ENCODE data around the gene NDUFB2.
"Not testable (repeated sequence)": the region's sequence is repeated elsewhere in the genome, so short reads cannot be mapped to it uniquely, and the experiment has no call there.

NDUFB2 gene

DNA sequence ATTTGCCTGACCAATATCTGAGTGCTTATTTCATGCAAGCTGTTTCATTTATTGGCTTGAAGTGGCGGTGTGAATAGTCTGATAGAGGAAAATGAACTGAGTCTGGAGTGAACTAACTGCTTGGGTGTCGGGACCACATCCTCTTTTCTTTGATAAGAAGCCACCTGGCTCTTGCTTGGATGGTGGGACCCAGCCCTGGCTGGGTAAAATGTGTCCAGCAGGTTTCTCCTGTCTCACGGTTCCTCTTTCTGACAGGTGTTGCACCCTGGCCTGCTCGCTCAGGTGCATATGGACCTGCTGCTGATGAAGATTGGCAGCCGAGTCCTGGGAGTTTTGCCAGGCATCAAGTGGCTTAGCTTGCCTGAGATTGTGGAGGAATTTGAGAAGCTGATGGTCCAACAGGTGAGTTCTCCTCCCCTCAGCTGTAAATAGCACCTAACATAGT lies 22.1 kb upstream of the NDUFB2 start:
- H3K9me3 ChIP-seq, result no peaks in the 10 kb centered on the region
- H3K4me3 ChIP-seq (ENCODE audit: low read depth in 1 of 2, low read length in 1 of 2), result no peak overlapping the region
- TF ChIP-seq, protein P1, sequence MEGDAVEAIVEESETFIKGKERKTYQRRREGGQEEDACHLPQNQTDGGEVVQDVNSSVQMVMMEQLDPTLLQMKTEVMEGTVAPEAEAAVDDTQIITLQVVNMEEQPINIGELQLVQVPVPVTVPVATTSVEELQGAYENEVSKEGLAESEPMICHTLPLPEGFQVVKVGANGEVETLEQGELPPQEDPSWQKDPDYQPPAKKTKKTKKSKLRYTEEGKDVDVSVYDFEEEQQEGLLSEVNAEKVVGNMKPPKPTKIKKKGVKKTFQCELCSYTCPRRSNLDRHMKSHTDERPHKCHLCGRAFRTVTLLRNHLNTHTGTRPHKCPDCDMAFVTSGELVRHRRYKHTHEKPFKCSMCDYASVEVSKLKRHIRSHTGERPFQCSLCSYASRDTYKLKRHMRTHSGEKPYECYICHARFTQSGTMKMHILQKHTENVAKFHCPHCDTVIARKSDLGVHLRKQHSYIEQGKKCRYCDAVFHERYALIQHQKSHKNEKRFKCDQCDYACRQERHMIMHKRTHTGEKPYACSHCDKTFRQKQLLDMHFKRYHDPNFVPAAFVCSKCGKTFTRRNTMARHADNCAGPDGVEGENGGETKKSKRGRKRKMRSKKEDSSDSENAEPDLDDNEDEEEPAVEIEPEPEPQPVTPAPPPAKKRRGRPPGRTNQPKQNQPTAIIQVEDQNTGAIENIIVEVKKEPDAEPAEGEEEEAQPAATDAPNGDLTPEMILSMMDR (IDR thresholded peaks at IDR 0.05), result no peak
- H3K36me3 ChIP-seq, result peaks cover 5% of the 10 kb centered on the region
- H3K27me3 ChIP-seq, result no peaks in the 10 kb centered on the region
- H3K4me1 ChIP-seq (ENCODE audit: control insufficient read depth in 1 of 2, insufficient read depth in 1 of 2, low read depth in 1 of 2, low read length in 1 of 2), result peaks cover 19 to 29% of the 10 kb centered on the region in 2 experiments
- no peak overlapping the region for H3K27ac ChIP-seq

DNA sequence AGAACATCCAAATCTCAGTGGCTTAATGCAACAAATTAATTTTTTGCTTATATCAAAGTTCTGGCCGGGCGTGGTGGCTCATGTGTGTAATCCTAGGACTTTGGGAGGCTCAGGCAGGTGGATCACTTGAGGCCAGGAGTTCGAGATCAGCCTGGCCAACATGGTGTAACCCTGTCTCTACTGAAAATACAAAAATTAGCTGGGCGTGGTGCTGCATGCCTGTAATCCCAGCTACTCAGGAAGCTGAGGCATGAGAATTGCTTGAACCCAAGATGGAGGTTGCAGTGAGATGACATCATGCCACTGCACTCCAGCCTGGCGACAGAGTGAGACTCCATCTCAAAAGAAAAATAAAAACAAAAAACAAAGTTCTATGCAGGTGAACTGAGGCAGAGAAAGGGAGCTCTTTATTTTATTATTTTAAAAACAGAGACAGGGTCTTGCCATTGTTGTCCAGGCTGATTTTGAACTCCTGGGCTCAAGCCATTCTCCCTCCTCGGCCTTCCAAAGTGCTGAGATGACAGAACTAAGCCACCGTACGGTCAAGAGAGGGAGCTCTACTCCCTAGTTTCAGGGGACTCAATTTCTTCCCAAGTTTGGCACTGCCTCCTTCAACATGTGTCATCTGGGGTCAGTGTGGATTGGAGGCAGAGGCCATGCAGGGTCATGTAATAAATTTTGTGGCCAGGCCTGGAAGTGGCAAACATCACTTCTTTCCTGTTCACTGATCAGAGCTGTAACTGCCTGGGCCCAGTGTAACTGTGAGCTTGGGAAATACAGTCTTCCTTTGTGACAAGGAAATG lies 21.4 kb upstream of the NDUFB2 start:
- Histone ChIP-seq H3K36me3 (peaks cover 10% of the 10 kb centered on the region), H3K9me3 (no peaks in the 10 kb centered on the region), H3K27ac (no peak overlapping the region), H3K4me3 (ENCODE audit: low read depth in 1 of 2, low read length in 1 of 2) (no peak overlapping the region), H3K4me1 (ENCODE audit: control insufficient read depth in 1 of 2, insufficient read depth in 1 of 2, low read depth in 1 of 2, low read length in 1 of 2) (peaks cover 19 to 29% of the 10 kb centered on the region in 2 experiments), H3K27me3 (no peaks in the 10 kb centered on the region)
- TF ChIP-seq, protein P1 (IDR thresholded peaks at IDR 0.05), result no peak

DNA sequence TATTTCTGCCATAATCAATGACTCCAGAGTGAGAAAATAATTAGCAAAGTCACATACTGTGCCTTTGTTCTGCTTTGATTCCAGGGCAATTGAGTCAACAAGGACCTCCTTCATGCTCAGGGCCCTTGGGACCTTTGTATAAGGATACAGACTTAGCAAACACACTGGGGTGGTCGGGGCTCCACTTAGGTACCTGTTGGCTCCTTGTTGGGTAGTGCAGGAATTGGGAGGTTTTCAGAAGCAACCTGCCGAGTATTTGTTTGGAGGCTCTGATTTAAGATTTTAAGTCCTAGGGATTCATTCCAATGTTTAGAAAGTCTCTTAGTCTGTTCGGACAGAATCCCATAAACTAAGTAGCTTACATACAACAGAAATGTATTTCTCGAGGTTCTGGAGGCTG lies 20.8 kb upstream of the NDUFB2 start:
- H3K4me3 ChIP-seq (ENCODE audit: low read depth in 1 of 2, low read length in 1 of 2), result no peak overlapping the region
- H3K36me3 ChIP-seq, result peaks cover 13% of the 10 kb centered on the region
- no peaks in the 10 kb centered on the region for H3K27me3 ChIP-seq
- H3K4me1 ChIP-seq (ENCODE audit: control insufficient read depth in 1 of 2, insufficient read depth in 1 of 2, low read depth in 1 of 2, low read length in 1 of 2), result peaks cover 19 to 29% of the 10 kb centered on the region in 2 experiments
- H3K9me3 ChIP-seq, result no peaks in the 10 kb centered on the region
- TF ChIP-seq, protein P1 (IDR thresholded peaks at IDR 0.05), result no peak
- no peak overlapping the region for H3K27ac ChIP-seq

DNA sequence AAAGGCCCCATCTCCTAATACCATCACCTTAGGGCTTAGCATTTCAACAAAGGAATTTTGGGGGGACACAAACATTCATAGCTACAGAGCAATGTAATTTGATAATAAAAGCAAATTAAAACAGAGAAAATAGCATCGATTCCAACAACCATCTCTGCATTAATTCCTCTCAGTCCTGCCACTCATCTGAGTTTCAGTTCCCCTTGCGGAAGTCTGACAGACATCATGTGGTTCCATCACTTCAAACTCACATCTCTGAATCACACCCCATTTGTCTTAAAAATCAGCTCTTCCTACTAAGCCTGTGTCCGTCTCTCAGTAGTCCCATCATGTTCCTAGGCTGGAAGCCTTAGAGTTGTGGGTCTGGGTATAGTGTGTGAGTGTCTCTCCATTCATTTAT lies 20.2 kb upstream of the NDUFB2 start:
- Histone ChIP-seq H3K4me3 (ENCODE audit: low read depth in 1 of 2, low read length in 1 of 2) (no peak overlapping the region), H3K27ac (no peak overlapping the region), H3K9me3 (no peaks in the 10 kb centered on the region), H3K4me1 (ENCODE audit: control insufficient read depth in 1 of 2, insufficient read depth in 1 of 2, low read depth in 1 of 2, low read length in 1 of 2) (peaks cover 19 to 29% of the 10 kb centered on the region in 2 experiments), H3K36me3 (peaks cover 17% of the 10 kb centered on the region), H3K27me3 (no peaks in the 10 kb centered on the region)
- TF ChIP-seq, protein P1 (IDR thresholded peaks at IDR 0.05), result no peak

DNA sequence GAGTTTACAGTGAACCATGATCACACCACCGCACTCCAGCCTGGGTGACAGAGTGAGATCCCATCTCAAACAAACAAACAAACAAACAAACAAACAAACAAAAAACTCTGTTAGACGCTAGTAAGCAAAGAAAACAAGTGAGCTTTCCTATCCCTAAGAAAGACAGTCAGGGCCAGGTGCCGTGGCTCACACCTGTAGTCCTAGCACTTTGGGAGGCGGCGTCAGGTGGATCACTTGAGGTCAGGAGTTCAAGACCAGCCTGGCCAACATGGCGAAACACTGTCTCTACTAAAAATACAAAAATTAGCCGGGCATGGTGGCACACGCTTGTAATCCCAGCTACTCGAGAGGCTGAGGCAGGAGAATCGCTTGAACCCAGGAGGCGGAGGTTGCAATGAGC lies 19.6 kb upstream of the NDUFB2 start:
- not testable (repeated sequence) for H3K27ac ChIP-seq; H3K4me3 ChIP-seq (ENCODE audit: low read depth in 1 of 2, low read length in 1 of 2); H3K27me3 ChIP-seq; H3K9me3 ChIP-seq
- H3K4me1 ChIP-seq (ENCODE audit: control insufficient read depth in 1 of 2, insufficient read depth in 1 of 2, low read depth in 1 of 2, low read length in 1 of 2), result peaks cover 19 to 29% of the 10 kb centered on the region in 2 experiments
- H3K36me3 ChIP-seq, result peaks cover 22% of the 10 kb centered on the region

DNA sequence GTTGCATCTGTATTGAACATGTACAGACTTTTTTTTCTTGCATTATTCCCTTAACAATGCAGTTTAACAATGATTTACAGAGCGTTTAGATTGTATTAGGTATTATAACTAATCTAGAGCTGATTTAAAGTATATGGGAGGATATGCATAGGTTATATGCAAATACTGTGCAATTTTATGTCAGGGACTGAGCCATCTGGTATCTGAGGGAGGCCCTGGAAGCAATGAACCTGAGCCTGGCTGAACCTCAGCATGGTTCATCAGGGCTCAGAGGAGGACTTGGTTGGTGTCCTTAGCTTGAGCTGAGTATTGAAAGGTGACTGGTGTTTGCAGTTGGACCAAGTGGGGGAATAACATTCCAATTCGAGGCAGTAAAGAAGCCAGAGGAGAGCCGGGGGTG lies 19.0 kb upstream of the NDUFB2 start:
- peaks cover 16 to 24% of the 10 kb centered on the region in 2 experiments for H3K4me1 ChIP-seq (ENCODE audit: control insufficient read depth in 1 of 2, insufficient read depth in 1 of 2, low read depth in 1 of 2, low read length in 1 of 2)
- no peak overlapping the region for H3K27ac ChIP-seq
- no peak overlapping the region for H3K4me3 ChIP-seq (ENCODE audit: low read depth in 1 of 2, low read length in 1 of 2)
- peaks cover 25% of the 10 kb centered on the region for H3K36me3 ChIP-seq
- H3K9me3 ChIP-seq, result no peaks in the 10 kb centered on the region
- TF ChIP-seq, protein P1 (IDR thresholded peaks at IDR 0.05), result no peak
- H3K27me3 ChIP-seq, result no peaks in the 10 kb centered on the region

All from neutrophil (primary cell).